Measurements from ENCODE around the gene SHKBP1. TPM values are rescaled to one million over a fixed set of nuclear protein-coding genes. Genes with fewer than 3 reads are reported as not detected.

The SHKBP1 gene
- polyA plus RNA-seq, 1 donor from 2014 or later: 3.8 TPM

- Histone ChIP-seq H3F3A (ENCODE audit: insufficient read depth, low read length, poor library complexity, severe bottlenecking) (no peaks in the 10 kb centered on the region), H3K79me2 (replicated peaks; ENCODE audit: insufficient read depth, low read length) (no peaks in the 10 kb centered on the region), H4K20me1 (ENCODE audit: insufficient read depth) (no peaks in the 10 kb centered on the region), H3K27ac (ENCODE audit: low read length) (peak overlapping the region; percentile 58), H3K4me2 (ENCODE audit: low read length) (peak overlapping the region; percentile 67), H3K9me3 (ENCODE audit: low read length) (no peaks in the 10 kb centered on the region), H3K4me3 (ENCODE audit: low read length) (peak overlapping the region; percentile 68), H3K27me3 (ENCODE audit: insufficient read depth, low read depth, low read length) (peaks cover 14% of the 10 kb centered on the region), H2AFZ (ENCODE audit: low read depth, low read length) (no peak overlapping the region), H3K36me3 (ENCODE audit: insufficient read depth, low read length) (no peaks in the 10 kb centered on the region), H3K9me2 (ENCODE audit: insufficient read depth, low read length) (no peaks in the 10 kb centered on the region), H3K9ac (ENCODE audit: low read length) (peak overlapping the region; percentile 60)
- TF ChIP-seq EP300 (conservative IDR thresholded peaks at IDR 0.05; ENCODE audit: poor library complexity, severe bottlenecking) (no peak), REST (IDR thresholded peaks at IDR 0.05; ENCODE audit: borderline replicate concordance) (no peak), TAF1 (IDR thresholded peaks at IDR 0.05; ENCODE audit: low read depth) (no peak), CTCF (IDR thresholded peaks at IDR 0.05; ENCODE audit: poor library complexity, severe bottlenecking) (peak; percentile 4), SMC3 (conservative IDR thresholded peaks at IDR 0.05; ENCODE audit: poor library complexity) (no peak), MXI1 (conservative IDR thresholded peaks at IDR 0.05; ENCODE audit: poor library complexity, severe bottlenecking) (no peak)
These were observed 18.0 kb downstream of the SHKBP1 start for GRCh38 chr19:40594657-40595091.

GRCh38 chr19:40596608-40597328, 20.1 kb downstream of the SHKBP1 start:
- Histone ChIP-seq H3K36me3 (ENCODE audit: insufficient read depth, low read length) (no peaks in the 10 kb centered on the region), H2AFZ (ENCODE audit: low read depth, low read length) (no peak overlapping the region), H3K27ac (ENCODE audit: low read length) (no peak overlapping the region), H3K79me2 (replicated peaks; ENCODE audit: insufficient read depth, low read length) (no peaks in the 10 kb centered on the region), H3K4me3 (ENCODE audit: low read length) (peak overlapping the region; percentile 61), H3K4me2 (ENCODE audit: low read length) (no peak overlapping the region), H3K9me3 (ENCODE audit: low read length) (no peaks in the 10 kb centered on the region), H3K9me2 (ENCODE audit: insufficient read depth, low read length) (no peaks in the 10 kb centered on the region), H3K9ac (ENCODE audit: low read length) (no peak overlapping the region), H4K20me1 (ENCODE audit: insufficient read depth) (no peaks in the 10 kb centered on the region), H3K27me3 (ENCODE audit: insufficient read depth, low read depth, low read length) (peaks cover 21% of the 10 kb centered on the region), H3F3A (ENCODE audit: insufficient read depth, low read length, poor library complexity, severe bottlenecking) (no peaks in the 10 kb centered on the region)
- TF ChIP-seq RAD21 (conservative IDR thresholded peaks at IDR 0.05) (no peak), TAF1 (IDR thresholded peaks at IDR 0.05; ENCODE audit: low read depth) (no peak), SMC3 (conservative IDR thresholded peaks at IDR 0.05; ENCODE audit: poor library complexity) (no peak), CTCF (IDR thresholded peaks at IDR 0.05; ENCODE audit: poor library complexity, severe bottlenecking) (no peak), REST (IDR thresholded peaks at IDR 0.05; ENCODE audit: borderline replicate concordance) (no peak), POLR2AphosphoS5 (IDR thresholded peaks at IDR 0.05) (no peak), EP300 (conservative IDR thresholded peaks at IDR 0.05; ENCODE audit: poor library complexity, severe bottlenecking) (no peak), MXI1 (conservative IDR thresholded peaks at IDR 0.05; ENCODE audit: poor library complexity, severe bottlenecking) (no peak), EZH2 (IDR thresholded peaks at IDR 0.05; ENCODE audit: borderline replicate concordance, insufficient read depth, low read length, poor library complexity, severe bottlenecking) (no peak)
